Measurements from ENCODE around the gene UBE2E2. TPM values are rescaled to one million over a fixed set of nuclear protein-coding genes. Genes with fewer than 3 reads are reported as not detected.

UBE2E2 gene
- total RNA-seq, 1 donor from 2014 or later, result 28.7 TPM

DNA sequence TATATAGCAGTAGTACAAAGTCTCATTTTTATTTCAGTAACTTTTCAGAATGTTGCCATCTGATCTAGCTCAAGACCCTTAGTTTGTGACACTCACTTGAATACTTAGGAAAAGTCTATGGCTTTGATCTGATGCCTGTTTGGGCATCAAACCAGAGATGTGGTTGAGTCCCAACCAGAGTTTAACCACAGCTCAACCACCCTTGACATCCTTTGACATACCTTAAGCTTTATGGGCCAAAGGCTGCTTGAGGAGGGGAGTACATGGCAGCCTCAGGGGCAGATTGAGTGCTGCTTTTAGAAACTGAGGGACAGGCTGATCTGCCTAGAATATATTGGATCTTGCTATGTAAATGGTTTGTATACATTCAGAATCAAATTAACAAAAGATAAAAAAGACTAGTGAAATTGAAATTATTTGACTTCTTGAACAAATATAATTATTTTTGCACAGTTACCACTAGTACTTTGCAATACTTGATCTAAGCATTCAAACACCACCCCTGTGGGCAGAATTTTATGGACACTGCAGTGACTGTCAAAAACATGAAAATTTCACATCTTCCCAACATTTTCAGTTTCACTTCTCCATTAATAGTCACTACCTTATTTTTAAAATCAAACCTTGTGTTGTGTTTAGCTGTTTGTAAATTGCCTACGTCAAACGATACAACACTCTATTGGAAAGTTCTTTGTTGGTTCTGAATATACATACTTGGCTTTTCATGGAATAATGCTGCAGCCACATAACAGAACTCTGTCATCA, 199.8 kb downstream of the UBE2E2 start:
- TF ChIP-seq, protein P1, sequence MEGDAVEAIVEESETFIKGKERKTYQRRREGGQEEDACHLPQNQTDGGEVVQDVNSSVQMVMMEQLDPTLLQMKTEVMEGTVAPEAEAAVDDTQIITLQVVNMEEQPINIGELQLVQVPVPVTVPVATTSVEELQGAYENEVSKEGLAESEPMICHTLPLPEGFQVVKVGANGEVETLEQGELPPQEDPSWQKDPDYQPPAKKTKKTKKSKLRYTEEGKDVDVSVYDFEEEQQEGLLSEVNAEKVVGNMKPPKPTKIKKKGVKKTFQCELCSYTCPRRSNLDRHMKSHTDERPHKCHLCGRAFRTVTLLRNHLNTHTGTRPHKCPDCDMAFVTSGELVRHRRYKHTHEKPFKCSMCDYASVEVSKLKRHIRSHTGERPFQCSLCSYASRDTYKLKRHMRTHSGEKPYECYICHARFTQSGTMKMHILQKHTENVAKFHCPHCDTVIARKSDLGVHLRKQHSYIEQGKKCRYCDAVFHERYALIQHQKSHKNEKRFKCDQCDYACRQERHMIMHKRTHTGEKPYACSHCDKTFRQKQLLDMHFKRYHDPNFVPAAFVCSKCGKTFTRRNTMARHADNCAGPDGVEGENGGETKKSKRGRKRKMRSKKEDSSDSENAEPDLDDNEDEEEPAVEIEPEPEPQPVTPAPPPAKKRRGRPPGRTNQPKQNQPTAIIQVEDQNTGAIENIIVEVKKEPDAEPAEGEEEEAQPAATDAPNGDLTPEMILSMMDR (IDR thresholded peaks at IDR 0.05; ENCODE audit: insufficient read depth, low read length, poor library complexity, severe bottlenecking), result no peak
- H3K36me3 ChIP-seq (ENCODE audit: control insufficient read depth, insufficient read depth, low read length), result no peaks in the 10 kb centered on the region
- DNase-seq (ENCODE audit: low read depth), result peak; percentile 35
- no peak overlapping the region for H3K4me3 ChIP-seq (ENCODE audit: low read depth, low read length)
- no peaks in the 10 kb centered on the region for H3K27me3 ChIP-seq (ENCODE audit: control insufficient read depth, insufficient read depth, low read length)

DNA sequence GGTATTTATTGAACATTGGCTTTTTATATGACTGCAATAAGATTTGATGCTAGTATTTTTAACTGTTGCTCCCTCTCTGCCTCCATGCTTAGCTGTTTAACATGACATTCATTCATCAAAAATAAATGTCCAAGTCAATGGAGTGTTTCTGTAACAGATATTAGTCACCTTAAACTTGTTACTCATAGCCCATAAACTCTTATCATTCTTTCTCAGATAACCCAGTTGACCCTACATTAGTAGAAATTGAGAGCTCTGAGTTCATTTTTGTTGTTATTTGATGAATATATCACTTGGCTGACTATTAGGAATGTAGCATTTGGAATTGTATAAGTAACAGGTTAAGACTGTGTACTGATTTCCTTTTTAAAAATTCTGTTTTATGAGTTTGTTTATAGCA, 201.1 kb downstream of the UBE2E2 start:
- H3K27me3 ChIP-seq (ENCODE audit: control insufficient read depth, insufficient read depth, low read length), result no peaks in the 10 kb centered on the region
- no peaks in the 10 kb centered on the region for H3K36me3 ChIP-seq (ENCODE audit: control insufficient read depth, insufficient read depth, low read length)
- no peak overlapping the region for H3K4me3 ChIP-seq (ENCODE audit: low read depth, low read length)
- DNase-seq (ENCODE audit: low read depth), result no peak
- TF ChIP-seq, protein P1 (IDR thresholded peaks at IDR 0.05; ENCODE audit: insufficient read depth, low read length, poor library complexity, severe bottlenecking), result no peak

DNA sequence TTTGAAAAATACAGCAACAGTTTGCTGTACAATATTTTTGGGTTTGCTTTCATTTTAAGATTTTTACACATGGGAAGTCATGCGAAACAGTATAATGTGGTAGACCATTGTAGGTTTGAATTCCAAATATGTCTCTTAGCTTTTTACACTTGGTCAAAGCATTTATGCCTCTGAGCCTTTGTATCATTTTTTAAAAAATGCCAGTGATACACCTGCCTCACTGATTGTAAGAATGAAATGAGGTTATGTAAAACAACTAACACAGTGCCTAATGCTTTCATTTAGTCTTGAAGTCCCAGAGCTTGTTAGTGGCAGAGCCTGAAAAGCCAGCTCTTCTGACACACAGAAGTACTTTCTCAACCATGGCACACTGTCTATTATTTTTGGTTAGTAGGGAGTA, 202.0 kb downstream of the UBE2E2 start:
- no peak for DNase-seq (ENCODE audit: low read depth)
- no peaks in the 10 kb centered on the region for H3K36me3 ChIP-seq (ENCODE audit: control insufficient read depth, insufficient read depth, low read length)
- TF ChIP-seq, protein P1 (IDR thresholded peaks at IDR 0.05; ENCODE audit: insufficient read depth, low read length, poor library complexity, severe bottlenecking), result no peak
- no peaks in the 10 kb centered on the region for H3K27me3 ChIP-seq (ENCODE audit: control insufficient read depth, insufficient read depth, low read length)
- no peak overlapping the region for H3K4me3 ChIP-seq (ENCODE audit: low read depth, low read length)

DNA sequence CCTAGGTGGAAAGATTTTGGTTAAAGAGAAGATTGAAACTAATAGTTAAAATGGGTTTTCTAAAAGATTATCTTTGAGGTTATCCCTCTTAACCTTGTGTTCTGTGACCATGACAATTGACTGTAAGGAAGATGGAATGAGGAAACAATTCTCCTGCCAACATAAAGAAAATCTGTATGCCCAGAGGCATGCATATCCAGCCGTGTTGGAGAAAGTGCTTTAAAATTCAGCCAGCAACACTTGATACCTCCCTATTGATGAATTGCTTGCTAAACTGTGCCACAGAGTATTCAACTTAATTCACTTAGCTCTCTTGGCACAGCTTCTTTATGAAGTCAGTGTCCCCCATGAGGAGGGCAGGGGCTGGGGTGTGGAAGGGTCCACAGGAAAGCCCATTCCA, 203.5 kb downstream of the UBE2E2 start:
- TF ChIP-seq, protein P1 (IDR thresholded peaks at IDR 0.05; ENCODE audit: insufficient read depth, low read length, poor library complexity, severe bottlenecking), result no peak
- H3K27me3 ChIP-seq (ENCODE audit: control insufficient read depth, insufficient read depth, low read length), result no peaks in the 10 kb centered on the region
- H3K36me3 ChIP-seq (ENCODE audit: control insufficient read depth, insufficient read depth, low read length), result no peaks in the 10 kb centered on the region
- DNase-seq (ENCODE audit: low read depth), result no peak
- H3K4me3 ChIP-seq (ENCODE audit: low read depth, low read length), result no peak overlapping the region

DNA sequence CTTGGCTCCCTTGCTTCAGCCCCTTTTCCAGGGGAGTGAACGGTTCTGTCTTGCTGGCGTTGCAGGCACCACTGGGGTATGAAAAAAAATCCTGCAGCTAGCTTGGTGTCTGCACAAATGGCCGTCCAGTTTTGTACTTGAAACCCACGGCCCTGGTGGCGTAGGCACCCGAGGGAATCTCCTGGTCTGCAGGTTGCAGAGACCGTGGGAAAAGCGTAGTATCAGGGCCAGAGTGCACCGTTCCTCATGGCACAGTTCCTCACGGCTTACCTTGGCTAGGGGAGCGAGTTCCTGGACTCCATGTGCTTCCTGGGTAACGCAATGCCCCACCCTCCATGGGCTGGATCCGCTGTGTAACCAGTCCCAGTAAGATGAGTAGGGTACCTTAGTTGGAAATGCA, 214.9 kb downstream of the UBE2E2 start:
- Histone ChIP-seq H3K27me3 (ENCODE audit: control insufficient read depth, insufficient read depth, low read length) (no peaks in the 10 kb centered on the region), H3K4me3 (ENCODE audit: low read depth, low read length) (no peak overlapping the region), H3K36me3 (ENCODE audit: control insufficient read depth, insufficient read depth, low read length) (no peaks in the 10 kb centered on the region)
- TF ChIP-seq, protein P1 (IDR thresholded peaks at IDR 0.05; ENCODE audit: insufficient read depth, low read length, poor library complexity, severe bottlenecking), result no peak
- DNase-seq (ENCODE audit: low read depth), result no peak

All from kidney epithelial cell (primary cell).